Stimulated activated naive CD8-positive, alpha-beta T cell treated with anti-CD3 and anti-CD28 coated beads, Interleukin-15, Interleukin-2, amounts not matched to agents 100 U/mL and 50 U/mL, for 24 hours (primary cell): ENCODE results near the gene PAXX.

Experiments
- ATAC-seq: fragments of 150-1000 bp; cut with Tn5 transposase; one replicate; pipeline ENCODE4 v1.10.0; 2021
- DNase-seq: peaks from one replicate; pipeline ENCODE4 v3.0.0; 2021

Gene PAXX, protein sequence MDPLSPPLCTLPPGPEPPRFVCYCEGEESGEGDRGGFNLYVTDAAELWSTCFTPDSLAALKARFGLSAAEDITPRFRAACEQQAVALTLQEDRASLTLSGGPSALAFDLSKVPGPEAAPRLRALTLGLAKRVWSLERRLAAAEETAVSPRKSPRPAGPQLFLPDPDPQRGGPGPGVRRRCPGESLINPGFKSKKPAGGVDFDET

DNA sequence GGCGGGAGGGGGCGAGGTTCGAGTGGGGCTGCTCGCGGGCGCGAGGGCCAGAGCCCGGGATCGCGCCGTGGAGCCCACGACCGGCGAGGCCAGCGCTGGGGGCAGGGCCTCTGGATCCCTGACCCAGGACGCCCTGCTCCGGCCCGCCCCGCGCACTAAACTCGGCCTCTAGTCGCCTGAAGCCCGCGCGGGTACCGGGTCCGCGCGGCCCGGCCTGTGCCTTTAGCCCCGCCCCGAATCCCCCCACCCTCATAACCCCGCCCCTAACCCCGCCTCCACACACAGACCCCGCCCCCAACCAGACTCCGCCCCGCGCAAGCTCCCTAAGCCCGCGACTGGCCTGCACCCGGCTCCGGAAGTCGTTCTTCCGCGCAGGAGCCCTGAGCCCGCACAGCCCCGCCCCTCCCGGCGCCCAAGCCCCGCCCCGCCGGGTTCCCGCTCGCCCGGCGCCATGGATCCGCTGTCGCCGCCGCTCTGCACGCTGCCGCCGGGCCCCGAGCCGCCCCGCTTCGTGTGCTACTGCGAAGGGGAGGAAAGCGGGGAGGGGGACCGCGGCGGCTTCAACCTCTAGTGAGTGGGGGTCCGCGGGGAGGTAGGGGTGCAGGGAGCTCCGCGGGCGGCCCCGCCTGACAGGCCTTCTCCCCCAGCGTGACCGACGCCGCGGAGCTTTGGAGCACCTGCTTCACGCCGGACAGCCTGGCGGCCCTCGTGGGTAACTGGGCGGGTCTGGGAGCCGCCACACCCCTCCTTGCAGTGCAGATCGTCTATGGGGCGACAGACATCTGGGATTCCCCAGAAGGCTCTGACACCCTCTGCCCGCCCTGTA lies at the start of gene PAXX:
TSS of gene PAXX (plus strand) at position 430 of the 826 bp plus-strand sequence. CDS start at position 452, 22 bp downstream.
- peak; percentile 84 for ATAC-seq
- peak; percentile 98 for DNase-seq

- ATAC-seq (no peak), DNase-seq (no peak)
Measured at GRCh38 chr9:136942881-136943230, 49.4 kb upstream of the PAXX start.

DNA sequence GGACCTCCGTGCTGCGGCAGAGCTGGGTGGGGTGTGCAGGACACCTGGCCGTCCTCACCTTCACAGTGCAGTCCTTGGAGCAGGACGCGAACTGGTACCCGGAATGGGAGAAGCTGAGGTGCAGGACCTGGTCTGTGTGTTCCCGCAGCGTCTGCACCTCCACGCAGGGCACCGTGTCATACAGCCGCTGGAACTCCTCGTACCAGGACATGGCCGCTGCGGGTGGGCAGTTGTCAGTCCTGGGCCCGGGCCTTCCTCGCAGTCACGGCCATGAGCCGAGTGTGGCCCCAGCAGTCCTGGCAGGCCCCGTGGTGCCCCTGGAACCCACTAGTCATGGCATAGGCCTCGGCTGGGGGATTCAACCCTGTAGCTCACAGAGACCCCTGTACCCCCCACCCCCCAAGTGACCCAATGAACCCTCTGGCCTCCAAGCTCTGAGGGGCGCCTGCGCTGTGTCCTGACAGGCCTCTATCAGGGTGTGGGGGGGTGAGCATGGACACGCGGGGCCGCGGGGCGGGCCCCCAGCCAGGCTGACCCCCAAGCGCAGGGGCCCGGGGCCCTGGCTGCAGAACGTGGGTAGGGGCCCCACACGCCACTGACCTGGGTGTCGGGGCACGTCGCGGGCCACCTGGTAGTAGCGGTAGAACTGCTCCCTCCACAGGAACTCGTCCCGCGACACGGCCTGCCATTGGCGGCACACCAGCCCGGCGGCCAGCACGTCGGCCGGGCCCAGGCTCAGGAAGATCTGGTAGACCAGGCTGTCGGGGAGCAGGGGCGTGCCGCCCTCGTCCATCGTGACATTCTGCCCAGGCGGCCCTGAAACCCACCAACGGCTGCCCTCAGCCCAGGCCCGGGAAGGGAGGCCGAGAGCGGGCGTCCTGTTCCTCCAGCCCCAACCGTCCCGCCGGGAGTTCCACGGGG lies 48.7 kb upstream of the PAXX start:
- peak; percentile 57 for DNase-seq
- ATAC-seq, result peak; percentile 16

GRCh38 chr9:136944212-136944518 lies 48.1 kb upstream of the PAXX start:
- DNase-seq (peak; percentile 56), ATAC-seq (peak; percentile 41)

DNA sequence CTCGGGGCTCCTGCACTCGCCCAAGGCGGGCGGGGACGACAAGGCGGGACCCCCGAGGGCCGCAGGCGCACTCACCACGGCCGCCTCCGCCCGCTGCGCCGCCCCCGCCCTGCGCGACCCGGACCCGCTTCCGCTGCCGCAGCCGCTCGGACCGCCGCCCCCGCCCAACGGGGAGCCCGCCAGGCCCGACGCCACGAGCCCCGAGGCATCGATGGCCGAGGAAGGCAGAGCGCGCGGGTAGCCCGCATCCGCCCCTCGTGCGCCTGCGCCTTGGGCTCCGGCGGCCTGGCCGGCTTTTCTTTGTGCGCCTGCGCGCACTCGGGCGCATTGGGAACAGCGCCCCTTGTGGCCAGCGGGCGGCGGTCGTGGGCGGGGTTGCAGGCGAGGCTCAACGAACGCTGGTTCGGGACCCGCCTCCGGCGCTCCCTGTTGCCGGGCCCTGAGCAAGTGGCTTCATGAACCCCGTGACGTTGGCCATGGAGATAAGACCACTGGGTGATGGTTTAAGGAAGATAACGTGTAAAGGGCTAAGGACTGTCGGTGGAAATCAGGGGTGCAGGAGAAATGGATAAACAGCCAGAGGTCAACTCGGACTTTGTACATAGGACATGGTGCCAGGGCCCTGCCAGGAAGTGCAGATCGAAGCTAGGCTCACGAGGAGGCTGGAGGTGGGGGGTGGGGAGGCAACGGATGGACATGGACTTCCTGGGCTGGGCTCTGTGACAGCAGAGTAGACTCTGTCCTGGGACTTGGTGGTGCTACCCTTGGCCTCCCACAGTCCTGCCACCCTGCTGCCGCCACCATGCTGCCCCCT lies 47.5 kb upstream of the PAXX start, which contains the start of the genes C8G and FBXW5:
TSS of gene C8G (plus strand) at position 725 of the 814 bp plus-strand sequence. CDS start at position 803, 78 bp downstream.
TSS of gene FBXW5 (minus strand) at position 220 of the 814 bp plus-strand sequence. CDS start 655 bp downstream, outside the sequence.
- DNase-seq, result peak; percentile 96

GRCh38 chr9:136945333-136946227 lies 46.6 kb upstream of the PAXX start:
- DNase-seq (no peak), ATAC-seq (no peak)

More for the DNA sequence above, 47.5 kb upstream of the PAXX start, which contains the start of the genes C8G and FBXW5:
- peak; percentile 75 for ATAC-seq

DNA sequence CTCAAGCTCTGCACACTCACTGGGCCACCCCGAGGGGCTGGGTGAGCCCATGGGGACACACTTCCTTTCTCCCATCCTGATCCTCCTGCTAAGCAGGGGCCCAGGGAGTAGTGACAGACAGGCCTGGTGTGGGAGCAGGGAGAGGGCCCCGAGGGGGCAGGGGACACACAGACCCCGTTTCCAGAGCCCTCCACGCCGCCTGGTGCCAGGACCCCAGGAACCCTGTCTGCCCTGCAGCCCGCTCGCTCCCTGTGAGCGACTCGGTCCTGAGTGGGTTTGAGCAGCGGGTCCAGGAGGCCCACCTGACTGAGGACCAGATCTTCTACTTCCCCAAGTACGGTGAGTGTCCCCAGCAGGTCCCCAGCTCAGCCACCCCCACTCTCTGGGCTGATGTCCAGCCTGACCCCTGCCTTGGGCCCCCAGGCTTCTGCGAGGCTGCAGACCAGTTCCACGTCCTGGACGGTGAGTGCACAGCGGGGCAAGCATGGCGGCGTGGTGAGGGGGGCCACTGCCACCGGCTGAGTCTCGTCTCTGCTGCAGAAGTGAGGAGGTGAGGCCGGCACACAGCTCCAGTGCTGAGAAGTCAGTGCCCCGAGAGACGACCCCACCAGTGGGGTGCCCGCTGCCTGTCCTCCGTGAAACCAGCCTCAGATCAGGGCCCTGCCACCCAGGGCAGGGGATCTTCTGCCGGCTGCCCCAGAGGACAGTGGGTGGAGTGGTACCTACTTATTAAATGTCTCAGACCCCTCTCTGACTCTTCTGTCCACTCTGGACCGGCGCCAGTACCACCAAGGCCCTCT lies 45.8 kb upstream of the PAXX start:
- no peak for ATAC-seq

GRCh38 chr9:136947028-136947891 lies 45.0 kb upstream of the PAXX start:
- ATAC-seq (no peak), DNase-seq (peak; percentile 4)

More for the DNA sequence above, 45.8 kb upstream of the PAXX start:
- DNase-seq, result peak; percentile 5

DNA sequence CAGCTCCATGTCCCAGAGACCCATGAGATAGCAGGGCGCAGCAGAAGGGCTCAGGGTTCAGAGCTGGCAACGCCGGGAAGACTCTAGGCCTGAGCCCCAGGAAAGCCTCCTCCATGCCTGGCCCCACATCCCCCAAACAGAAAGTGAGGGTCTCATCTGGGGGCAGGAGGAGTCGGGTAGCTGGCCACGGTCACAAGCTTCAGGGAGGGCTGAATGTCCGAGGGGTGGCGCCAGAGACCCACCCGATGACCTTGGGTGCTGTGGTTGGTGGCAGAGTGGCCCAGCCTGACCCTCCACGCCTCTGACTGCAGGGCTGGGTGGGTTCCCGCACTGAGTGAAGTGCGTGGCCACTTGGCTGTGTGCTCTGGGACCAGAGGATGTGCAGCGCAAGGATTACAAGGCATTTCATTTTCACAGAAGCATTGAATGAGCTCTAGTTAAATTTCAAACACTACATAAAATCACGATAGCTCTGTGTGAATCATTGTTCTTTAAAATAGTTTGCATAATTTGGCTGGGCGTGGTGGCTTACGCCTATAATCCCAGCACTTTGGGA lies 44.2 kb upstream of the PAXX start:
- ATAC-seq, result no peak

GRCh38 chr9:136949239-136949816 lies 42.9 kb upstream of the PAXX start:
- DNase-seq (no peak), ATAC-seq (no peak)

More for the DNA sequence above, 44.2 kb upstream of the PAXX start:
- DNase-seq, result peak; percentile 62

- DNase-seq, result peak; percentile 97
- ATAC-seq, result peak; percentile 92
Measured at GRCh38 chr9:136949817-136950655, 42.2 kb upstream of the PAXX start.

- no peak for DNase-seq
- no peak for ATAC-seq
Measured at GRCh38 chr9:136950656-136951276, 41.5 kb upstream of the PAXX start.

GRCh38 chr9:136951541-136952320 lies 40.5 kb upstream of the PAXX start, which contains the start of gene LCN12:
LCN12 (plus strand) TSS chr9:136952273; CDS start chr9:136952328, 55 bp downstream.
- ATAC-seq, result no peak

DNA sequence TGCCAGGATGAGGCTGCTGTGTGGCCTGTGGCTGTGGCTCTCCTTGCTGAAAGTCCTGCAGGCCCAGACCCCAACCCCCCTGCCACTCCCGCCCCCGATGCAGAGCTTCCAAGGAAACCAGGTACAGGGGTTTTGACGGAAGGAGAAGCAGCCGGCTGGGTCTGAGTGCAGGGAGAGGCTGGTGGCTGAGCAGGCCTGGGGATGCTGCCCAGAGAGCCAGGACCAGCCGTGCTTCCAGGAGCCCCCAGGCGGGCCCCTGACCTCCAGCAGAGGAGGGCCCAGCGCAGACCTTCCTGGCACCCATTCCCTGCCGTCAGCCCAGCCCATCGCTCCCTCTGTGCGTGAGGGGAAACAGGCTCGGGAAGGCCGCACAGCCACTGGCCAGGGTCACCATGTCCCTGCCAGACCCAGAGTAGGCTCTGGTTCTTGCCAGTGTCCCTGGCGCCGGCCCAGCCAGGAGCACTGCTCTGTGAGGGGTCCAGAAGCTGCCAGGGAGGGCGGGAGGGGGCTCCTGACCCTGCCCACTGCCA lies 39.8 kb upstream of the PAXX start:
- no peak for DNase-seq
- no peak for ATAC-seq

More at GRCh38 chr9:136951541-136952320, 40.5 kb upstream of the PAXX start, which contains the start of gene LCN12:
- DNase-seq, result no peak
